Activated naive CD4-positive, alpha-beta T cell (primary cell): Measurements from ENCODE around the gene GAS5.
A peak's percentile ranks its signal among the peaks of the same experiment; 100 is the strongest.

ENCODE experiments used
- DNase-seq, 4 experiments: peaks; one replicate each; lab custom pipeline; 2025; lab: John Stamatoyannopoulos, UW

The GAS5 gene

DNA sequence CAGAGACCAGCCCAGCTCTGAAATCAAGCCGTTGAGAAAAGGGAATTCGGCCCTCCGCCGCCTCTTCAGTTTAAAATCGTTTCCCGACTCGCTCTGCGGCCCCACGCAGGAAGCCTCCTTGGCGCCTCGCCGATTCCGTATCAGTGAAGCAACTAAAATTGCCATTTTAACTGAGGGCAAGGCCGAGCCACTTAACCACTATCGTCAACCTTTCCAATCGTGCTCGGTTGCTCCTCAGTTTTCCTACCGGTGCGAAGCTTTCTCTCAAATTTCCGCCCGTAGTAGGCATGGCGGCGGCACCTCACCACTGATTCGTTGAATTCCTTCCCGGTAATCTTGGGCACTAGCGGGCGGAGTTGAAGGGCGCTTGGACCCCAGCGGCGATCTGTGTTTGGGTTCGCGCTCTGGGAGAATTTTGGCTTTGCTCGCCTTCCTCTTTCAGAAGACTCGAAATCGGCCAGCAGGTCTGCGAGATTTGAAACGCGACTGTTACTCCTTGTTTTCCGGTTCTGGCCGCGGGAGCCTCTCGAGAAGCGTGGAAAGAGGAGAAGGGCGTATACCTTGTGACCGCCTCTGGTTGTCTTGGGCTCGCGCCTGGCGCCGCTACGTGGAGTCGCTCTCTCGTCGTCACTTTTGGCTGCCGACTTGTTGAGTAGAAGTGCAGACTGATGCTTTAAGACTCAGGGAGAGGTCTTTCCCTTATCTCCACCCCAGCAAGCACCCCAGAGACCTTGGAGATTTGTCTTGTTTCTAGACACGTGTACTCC lies 43.3 kb downstream of the GAS5 start, which contains the start of the genes CENPL and DARS2:
TSS of gene CENPL (minus strand) at position 569 of the 767 bp plus-strand sequence. CDS start 13,584 bp downstream, outside the sequence.
TSS of gene DARS2 (plus strand) at position 359 of the 767 bp plus-strand sequence. CDS start 557 bp downstream, outside the sequence.
- DNase-seq: peak; percentile 66 to 85 (median 78)

DNA sequence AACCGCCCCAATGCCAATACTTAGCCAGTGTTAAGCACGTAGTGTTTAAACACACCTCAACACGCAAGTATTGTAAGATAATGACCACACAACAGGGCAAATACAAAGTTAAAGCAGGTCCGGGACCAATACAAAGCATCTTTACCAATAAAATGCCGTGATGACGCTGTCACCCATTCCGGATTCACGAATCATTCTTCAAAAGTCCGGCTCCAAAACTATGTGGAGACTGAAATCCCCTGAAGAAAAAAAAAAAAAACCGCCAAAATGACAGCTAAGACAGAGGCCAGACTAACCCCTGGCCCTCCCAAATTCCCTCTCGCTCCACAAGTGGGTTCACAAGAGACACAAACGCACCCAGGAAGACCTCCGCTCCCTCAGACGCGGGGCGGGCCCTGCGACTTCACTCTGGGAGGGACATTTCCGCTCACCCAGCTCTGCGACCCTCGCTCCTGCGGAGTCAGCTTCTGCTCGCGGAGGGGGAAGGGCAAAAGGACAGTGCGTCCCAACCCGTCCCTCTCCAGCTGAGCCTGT lies 43.9 kb downstream of the GAS5 start:
- DNase-seq: no peak

DNA sequence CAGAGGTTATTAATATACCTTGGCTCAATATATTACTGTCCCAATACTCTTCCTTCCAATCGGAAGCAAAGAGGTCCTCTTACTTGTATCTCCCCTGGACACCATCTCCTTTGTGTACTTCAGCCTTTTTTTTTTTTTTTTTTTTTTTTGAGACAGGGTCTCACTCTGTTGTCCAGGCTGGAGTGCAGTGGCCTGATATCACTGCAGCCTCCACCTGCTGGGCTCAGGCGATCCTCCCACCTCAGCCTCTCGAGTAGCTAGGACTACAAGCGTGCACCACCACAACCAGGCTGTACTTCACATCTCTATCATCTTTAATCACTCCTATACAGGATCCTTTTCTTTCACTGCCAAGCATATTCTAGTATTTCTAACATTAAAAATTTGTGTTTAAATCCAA lies 46.1 kb downstream of the GAS5 start:
- no peak for DNase-seq

DNA sequence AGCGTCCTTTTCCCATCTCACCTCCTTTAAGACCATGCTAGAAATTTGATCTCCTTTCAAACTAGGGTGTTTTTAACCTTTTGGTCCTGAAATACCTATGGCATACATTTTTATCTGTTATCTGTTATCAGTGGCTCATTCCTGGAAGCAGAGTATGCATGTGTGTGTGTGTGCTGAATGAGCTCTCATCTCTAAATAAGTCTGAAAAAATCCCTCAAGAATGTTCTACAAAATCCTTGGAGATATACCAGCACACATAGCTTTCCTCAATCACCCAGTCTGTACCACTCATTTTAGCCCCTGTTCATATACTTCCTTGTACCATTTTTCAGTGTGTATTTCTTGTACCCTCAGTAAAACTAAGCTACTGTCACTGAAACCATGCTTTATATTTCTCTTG lies 49.3 kb downstream of the GAS5 start:
- no peak for DNase-seq
